B cell (primary cell): ENCODE data around the gene CWF19L2.

Experiments used
- EZH2 ChIP-seq: IDR thresholded peaks from 2 replicates; pipeline ENCODE4 v1.6.1; 2012; ENCODE audit warnings: borderline replicate concordance, low read depth, mild to moderate bottlenecking, moderate library complexity, low read length; ENCODE audit not compliant: insufficient read depth, poor library complexity, severe bottlenecking
- TF ChIP-seq, protein P1 (sequence below): fragments of 200-600 bp; IDR thresholded peaks from one replicate; pipeline ENCODE4 v1.8.0; 2022; ENCODE audit warnings: antibody characterized with exemption, mild to moderate bottlenecking

DNA sequence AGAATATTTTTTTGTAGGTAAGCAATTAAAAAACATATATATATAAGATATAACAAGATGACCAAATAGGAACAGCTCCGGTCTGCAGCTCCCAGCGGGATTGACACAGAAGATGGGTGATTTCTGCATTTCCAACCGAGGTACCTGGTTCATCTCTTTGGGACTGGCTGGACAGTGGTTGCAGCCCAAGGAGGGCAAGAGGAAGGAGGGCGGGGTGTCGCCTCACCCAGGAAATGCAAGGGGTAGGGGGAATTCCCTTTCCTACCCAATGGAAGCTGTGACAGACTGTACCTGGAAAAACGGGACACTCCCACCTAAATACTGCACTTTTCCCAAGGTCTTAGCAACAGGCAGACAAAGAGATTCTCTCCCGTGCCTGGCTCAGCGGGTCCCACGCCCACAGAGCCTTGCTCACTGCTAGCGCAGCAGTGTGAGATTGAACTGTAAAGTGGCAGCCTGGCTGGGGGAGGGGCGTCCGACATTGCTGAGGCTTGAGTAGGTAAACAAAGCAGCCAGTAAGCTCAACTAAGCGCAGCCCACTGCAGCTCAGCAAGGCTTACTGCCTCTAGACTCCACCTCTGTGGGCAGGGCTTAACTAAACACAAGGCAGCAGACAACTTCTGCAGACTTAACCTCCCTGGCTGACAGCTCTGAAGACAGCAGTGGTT lies 163.8 kb downstream of the CWF19L2 start:
- TF ChIP-seq, protein P1, sequence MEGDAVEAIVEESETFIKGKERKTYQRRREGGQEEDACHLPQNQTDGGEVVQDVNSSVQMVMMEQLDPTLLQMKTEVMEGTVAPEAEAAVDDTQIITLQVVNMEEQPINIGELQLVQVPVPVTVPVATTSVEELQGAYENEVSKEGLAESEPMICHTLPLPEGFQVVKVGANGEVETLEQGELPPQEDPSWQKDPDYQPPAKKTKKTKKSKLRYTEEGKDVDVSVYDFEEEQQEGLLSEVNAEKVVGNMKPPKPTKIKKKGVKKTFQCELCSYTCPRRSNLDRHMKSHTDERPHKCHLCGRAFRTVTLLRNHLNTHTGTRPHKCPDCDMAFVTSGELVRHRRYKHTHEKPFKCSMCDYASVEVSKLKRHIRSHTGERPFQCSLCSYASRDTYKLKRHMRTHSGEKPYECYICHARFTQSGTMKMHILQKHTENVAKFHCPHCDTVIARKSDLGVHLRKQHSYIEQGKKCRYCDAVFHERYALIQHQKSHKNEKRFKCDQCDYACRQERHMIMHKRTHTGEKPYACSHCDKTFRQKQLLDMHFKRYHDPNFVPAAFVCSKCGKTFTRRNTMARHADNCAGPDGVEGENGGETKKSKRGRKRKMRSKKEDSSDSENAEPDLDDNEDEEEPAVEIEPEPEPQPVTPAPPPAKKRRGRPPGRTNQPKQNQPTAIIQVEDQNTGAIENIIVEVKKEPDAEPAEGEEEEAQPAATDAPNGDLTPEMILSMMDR: no peak
- TF ChIP-seq EZH2: no peak
